ENCODE results near the gene PLK1.

The PLK1 gene

DNA sequence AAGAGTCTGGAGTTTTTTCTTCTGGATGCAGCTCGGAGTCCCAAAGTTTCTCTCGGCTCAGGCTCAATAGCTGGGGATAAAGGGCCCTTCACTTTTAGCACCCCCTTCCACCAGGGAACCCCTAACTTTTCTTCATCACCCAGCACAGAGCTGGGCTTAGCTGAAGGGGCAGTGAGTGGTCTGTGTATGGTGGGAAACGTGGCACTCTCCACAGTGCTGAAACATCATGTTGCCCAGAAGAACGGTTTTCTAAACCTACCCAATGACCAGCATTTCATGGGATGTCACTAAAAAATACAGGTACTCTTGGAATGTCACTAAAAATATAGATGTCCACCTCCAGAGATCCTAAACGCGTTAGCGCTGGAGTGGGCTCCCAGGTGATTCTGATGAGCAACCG is 22.4 kb downstream of the PLK1 start:
- TF ChIP-seq, protein P1, sequence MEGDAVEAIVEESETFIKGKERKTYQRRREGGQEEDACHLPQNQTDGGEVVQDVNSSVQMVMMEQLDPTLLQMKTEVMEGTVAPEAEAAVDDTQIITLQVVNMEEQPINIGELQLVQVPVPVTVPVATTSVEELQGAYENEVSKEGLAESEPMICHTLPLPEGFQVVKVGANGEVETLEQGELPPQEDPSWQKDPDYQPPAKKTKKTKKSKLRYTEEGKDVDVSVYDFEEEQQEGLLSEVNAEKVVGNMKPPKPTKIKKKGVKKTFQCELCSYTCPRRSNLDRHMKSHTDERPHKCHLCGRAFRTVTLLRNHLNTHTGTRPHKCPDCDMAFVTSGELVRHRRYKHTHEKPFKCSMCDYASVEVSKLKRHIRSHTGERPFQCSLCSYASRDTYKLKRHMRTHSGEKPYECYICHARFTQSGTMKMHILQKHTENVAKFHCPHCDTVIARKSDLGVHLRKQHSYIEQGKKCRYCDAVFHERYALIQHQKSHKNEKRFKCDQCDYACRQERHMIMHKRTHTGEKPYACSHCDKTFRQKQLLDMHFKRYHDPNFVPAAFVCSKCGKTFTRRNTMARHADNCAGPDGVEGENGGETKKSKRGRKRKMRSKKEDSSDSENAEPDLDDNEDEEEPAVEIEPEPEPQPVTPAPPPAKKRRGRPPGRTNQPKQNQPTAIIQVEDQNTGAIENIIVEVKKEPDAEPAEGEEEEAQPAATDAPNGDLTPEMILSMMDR (IDR thresholded peaks at IDR 0.05; ENCODE audit: low read depth, low read length): no peak
- H3K27me3 ChIP-seq: no peaks in the 10 kb centered on the region
- no peaks in the 10 kb centered on the region for H3K9me3 ChIP-seq
- no peaks in the 10 kb centered on the region for H3K36me3 ChIP-seq
- H3K4me3 ChIP-seq (ENCODE audit: low read depth, low read length): no peak overlapping the region
- no peaks in the 10 kb centered on the region for H3K4me1 ChIP-seq
- DNase-seq: no peak

DNA sequence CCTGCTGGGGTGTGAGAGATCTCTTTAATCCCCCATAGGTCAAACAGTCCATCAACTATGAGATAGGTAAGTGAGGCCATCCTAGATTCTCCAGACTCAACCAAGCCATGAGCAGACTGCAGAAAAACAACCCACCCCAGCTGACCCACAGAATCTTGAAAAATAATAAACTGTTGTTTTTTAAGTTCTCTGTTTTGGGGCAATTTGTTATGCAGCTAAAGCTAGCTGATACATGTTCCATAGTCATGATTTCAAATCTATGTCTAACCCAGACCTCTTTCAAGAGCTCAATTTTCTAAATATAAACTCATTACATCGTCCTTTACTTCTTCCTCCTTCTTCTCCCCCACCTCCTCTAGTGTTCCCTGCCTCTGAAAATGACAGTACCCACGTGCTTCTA is 24.3 kb downstream of the PLK1 start:
- Histone ChIP-seq H3K36me3 (no peaks in the 10 kb centered on the region), H3K9me3 (no peaks in the 10 kb centered on the region), H3K4me3 (ENCODE audit: low read depth, low read length) (no peak overlapping the region), H3K4me1 (no peaks in the 10 kb centered on the region), H3K27me3 (no peaks in the 10 kb centered on the region)
- TF ChIP-seq, protein P1 (IDR thresholded peaks at IDR 0.05; ENCODE audit: low read depth, low read length): no peak
- DNase-seq: no peak

DNA sequence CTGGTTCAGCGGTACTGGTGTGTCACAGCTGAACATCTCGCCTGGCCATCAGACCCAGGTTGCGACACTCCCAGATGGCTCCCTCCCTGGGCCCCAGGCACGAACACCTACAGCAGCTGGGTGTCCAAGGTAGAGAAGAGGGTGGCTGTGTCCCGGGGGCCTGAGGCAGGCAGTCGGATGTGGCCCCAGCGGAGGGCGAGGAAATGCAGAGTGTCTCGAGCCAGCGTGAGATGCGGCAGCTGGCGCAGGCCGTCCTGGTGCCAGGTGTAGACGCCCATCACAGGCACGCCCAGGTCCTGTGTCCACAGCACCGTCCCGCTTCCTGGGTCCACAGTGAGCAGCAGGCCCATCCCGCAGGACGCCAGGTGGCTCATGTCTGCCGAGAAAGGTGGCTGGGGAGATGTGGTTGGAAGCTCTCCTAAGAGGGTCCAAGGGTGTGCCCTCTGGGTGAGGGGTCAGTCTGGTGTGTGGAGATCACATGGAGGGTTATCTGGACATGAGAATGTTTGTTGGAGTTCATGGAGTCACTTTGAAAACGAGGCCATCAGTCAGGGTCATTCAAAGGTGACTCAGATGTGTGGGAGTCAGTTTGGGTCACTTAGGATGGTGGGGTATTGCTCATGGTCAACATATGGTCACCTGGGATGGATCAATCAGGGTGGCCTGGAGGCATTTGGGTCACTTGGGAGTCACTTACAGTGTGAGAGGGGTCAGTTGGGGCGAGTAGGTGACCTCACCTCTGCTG is 26.3 kb downstream of the PLK1 start:
- Histone ChIP-seq H3K9me3 (no peaks in the 10 kb centered on the region), H3K27me3 (no peaks in the 10 kb centered on the region), H3K36me3 (no peaks in the 10 kb centered on the region), H3K4me1 (no peaks in the 10 kb centered on the region), H3K4me3 (ENCODE audit: low read depth, low read length) (no peak overlapping the region)
- TF ChIP-seq, protein P1 (IDR thresholded peaks at IDR 0.05; ENCODE audit: low read depth, low read length): no peak
- DNase-seq: no peak

DNA sequence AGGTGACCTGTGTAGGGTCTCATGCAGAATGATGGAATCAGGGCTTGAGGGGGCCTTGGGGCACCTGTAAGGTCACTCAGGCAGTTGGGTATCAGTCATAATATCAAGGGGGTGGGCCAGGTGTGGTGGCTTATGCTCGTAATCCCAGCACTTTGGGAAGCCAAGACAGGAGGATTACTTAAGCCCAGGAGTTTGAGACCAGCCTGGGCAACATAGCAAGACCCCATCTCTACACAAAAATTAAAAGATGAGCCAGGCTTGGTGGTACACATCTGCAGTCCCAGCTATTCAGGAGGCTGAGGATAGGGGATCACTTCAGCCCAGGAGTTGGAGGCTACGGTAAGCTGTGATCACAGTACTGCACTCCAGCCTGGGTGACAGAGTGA is 26.8 kb downstream of the PLK1 start:
- no peaks in the 10 kb centered on the region for H3K4me1 ChIP-seq
- TF ChIP-seq, protein P1 (IDR thresholded peaks at IDR 0.05; ENCODE audit: low read depth, low read length): no peak
- H3K36me3 ChIP-seq: no peaks in the 10 kb centered on the region
- H3K27me3 ChIP-seq: no peaks in the 10 kb centered on the region
- no peak for DNase-seq
- no peaks in the 10 kb centered on the region for H3K9me3 ChIP-seq
- H3K4me3 ChIP-seq (ENCODE audit: low read depth, low read length): no peak overlapping the region

DNA sequence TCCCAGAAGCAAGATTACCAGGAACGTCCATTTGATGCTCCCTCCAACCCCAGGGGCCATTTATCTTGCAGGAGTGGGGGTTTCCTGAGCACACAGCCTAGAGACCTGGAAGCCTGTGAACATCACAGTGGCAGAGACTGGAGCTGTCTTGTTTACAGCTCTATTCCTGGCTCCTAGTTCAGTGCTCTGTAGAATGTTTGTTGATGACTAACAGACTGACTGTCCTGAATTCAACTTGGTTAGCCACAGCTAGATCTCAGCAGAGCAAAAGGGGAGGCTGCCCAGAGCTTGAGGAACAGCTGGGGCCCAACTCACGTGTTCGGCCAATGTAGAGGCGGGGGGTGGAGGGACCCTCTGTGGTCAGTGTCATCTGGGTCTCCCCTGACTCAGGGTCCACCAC is 27.8 kb downstream of the PLK1 start:
- Histone ChIP-seq H3K4me1 (no peaks in the 10 kb centered on the region), H3K9me3 (no peaks in the 10 kb centered on the region), H3K4me3 (ENCODE audit: low read depth, low read length) (no peak overlapping the region), H3K27me3 (no peaks in the 10 kb centered on the region), H3K36me3 (no peaks in the 10 kb centered on the region)
- no peak for DNase-seq
- TF ChIP-seq, protein P1 (IDR thresholded peaks at IDR 0.05; ENCODE audit: low read depth, low read length): no peak

DNA sequence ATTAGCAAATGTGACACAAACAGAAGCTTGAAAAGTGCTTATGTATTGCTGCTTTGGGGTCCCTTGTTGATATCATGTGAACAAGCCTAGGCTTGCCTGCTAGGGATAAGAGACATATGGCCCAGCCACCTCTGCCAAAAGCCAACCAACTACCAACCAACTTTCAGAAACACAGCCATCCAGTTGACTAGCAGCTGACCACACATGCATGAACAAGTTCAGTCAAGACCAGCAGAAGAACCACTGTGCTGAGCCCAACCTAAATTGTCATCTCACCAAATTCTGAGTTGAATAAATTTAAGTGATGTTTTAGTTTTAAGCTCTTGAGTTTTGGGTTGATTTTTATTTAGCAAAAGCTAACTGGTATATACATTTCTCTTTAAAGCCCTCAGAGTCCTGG is 30.8 kb downstream of the PLK1 start:
- Histone ChIP-seq H3K27me3 (peaks cover 5% of the 10 kb centered on the region; the same call in 1 of the 2 replicates), H3K4me1 (no peaks in the 10 kb centered on the region), H3K9me3 (no peaks in the 10 kb centered on the region), H3K36me3 (no peaks in the 10 kb centered on the region), H3K4me3 (ENCODE audit: low read depth, low read length) (no peak overlapping the region)
- no peak for DNase-seq
- TF ChIP-seq, protein P1 (IDR thresholded peaks at IDR 0.05; ENCODE audit: low read depth, low read length): no peak
